Lower leg skin (tissue), 4 donors: ENCODE measurements around the gene COL27A1. TPM values are rescaled to one million over a fixed set of nuclear protein-coding genes. Genes with fewer than 3 reads are reported as not detected.

Experiments
- DNase-seq, 2 donors: peaks; one replicate each; pipeline ENCODE4 v3.0.0-alpha.2; 2019; ENCODE audit warnings: low spot score in 2 of 2
- H3K4me3 ChIP-seq: fragments of 200-600 bp; sonication (generic); 2 replicates; pipeline ENCODE4 v1.5.1; 2017; ENCODE audit warnings: mild to moderate bottlenecking, low read depth; ENCODE audit not compliant: poor library complexity, severe bottlenecking
- CTCF ChIP-seq, 3 donors: fragments of 450-650 bp; IDR thresholded peaks; one replicate each; pipeline ENCODE4 v1.5.1; 2016; ENCODE audit warnings: antibody characterized with exemption in 3 of 3, mild to moderate bottlenecking in 3 of 3, moderate library complexity in 2 of 3
- POLR2A ChIP-seq, 2 donors: fragments of 450-650 bp; IDR thresholded peaks; one replicate each; pipeline ENCODE4 v1.6.1; 2016 to 2017; ENCODE audit warnings: antibody characterized with exemption in 2 of 2, mild to moderate bottlenecking in 1 of 2, moderate library complexity in 1 of 2
- WGBS, 2 donors: methylation state at CpG; one replicate each; pipeline ENCODE4 v1.1.5; 2018; 5-methylcytosine and 5-hydroxymethylcytosine counted together
- intact Hi-C: fragments of 100-400 bp; cut with DNase I; formaldehyde crosslinking; loops from one replicate; pipeline ENCODE4 v1.15.0; 2023; ENCODE audit warnings: low total_unique reads
- total RNA-seq, 4 donors: library from RNA; depleted of rRNA; stranded (reverse); fragments of >200 nt; gene quantifications; one replicate each; pipeline ENCODE4 v1.1.0, GENCODE V29; 2016

COL27A1 gene
- total RNA-seq, 4 donors from 2014 or later: 9.4 to 16.1 (median 12.3) TPM

GRCh38 chr9:114218264-114219120, 63.2 kb downstream of the COL27A1 start:
- TF ChIP-seq CTCF (IDR thresholded peaks at IDR 0.05) (no peak), POLR2A (IDR thresholded peaks at IDR 0.05) (no peak)
- H3K4me3 ChIP-seq: no peak overlapping the region
- intact Hi-C loops: no loop called here
- 88 to 92% methylated on average over 11 of the region's 11 CpGs for WGBS, 2 donors
- no peak for DNase-seq

GRCh38 chr9:114220061-114220541, 64.8 kb downstream of the COL27A1 start:
- no peak for TF ChIP-seq POLR2A (IDR thresholded peaks at IDR 0.05)
- TF ChIP-seq CTCF (IDR thresholded peaks at IDR 0.05): no peak
- WGBS, 2 donors: 85 to 89% methylated on average over 8 of the region's 8 CpGs
- intact Hi-C loops: loop anchor here (10.0 kb wide), 1 partner anchor 45 kb away; no protein-coding TSS in a partner anchor
- no peak overlapping the region for H3K4me3 ChIP-seq
- no peak for DNase-seq

GRCh38 chr9:114221706-114222465, 66.5 kb downstream of the COL27A1 start:
- intact Hi-C loops: loop anchor here (10.0 kb wide), 1 partner anchor 47 kb away; no protein-coding TSS in a partner anchor
- no peak overlapping the region for H3K4me3 ChIP-seq
- no peak for DNase-seq
- TF ChIP-seq POLR2A (IDR thresholded peaks at IDR 0.05) (no peak), CTCF (IDR thresholded peaks at IDR 0.05) (no peak)
- WGBS, 2 donors: 85 to 86% methylated on average over 10 of the region's 10 CpGs

GRCh38 chr9:114223564-114224246, 68.4 kb downstream of the COL27A1 start:
- 83 to 88% methylated on average over 4 of the region's 4 CpGs for WGBS, 2 donors
- no peak for DNase-seq
- intact Hi-C loops: loop anchor here (10.0 kb wide), 1 partner anchor 49 kb away; no protein-coding TSS in a partner anchor
- TF ChIP-seq CTCF (IDR thresholded peaks at IDR 0.05): no peak
- no peak for TF ChIP-seq POLR2A (IDR thresholded peaks at IDR 0.05)
- H3K4me3 ChIP-seq: no peak overlapping the region

GRCh38 chr9:114224247-114224610, 68.9 kb downstream of the COL27A1 start:
- intact Hi-C loops: loop anchor here (10.0 kb wide), 1 partner anchor 49 kb away; no protein-coding TSS in a partner anchor
- no peak overlapping the region for H3K4me3 ChIP-seq
- TF ChIP-seq POLR2A (IDR thresholded peaks at IDR 0.05) (no peak), CTCF (IDR thresholded peaks at IDR 0.05) (no peak)
- WGBS, 2 donors: 47 to 48% methylated on average over 3 of the region's 3 CpGs
- DNase-seq: no peak
